GM18526 (cell line): ENCODE data around the gene TPM1.

Source experiments
- POLR2A ChIP-seq: IDR thresholded peaks from 3 replicates; pipeline ENCODE4 v1.6.1; 2011; ENCODE audit not compliant: insufficient read length; ENCODE audit errors: extremely low read depth

Gene TPM1

DNA sequence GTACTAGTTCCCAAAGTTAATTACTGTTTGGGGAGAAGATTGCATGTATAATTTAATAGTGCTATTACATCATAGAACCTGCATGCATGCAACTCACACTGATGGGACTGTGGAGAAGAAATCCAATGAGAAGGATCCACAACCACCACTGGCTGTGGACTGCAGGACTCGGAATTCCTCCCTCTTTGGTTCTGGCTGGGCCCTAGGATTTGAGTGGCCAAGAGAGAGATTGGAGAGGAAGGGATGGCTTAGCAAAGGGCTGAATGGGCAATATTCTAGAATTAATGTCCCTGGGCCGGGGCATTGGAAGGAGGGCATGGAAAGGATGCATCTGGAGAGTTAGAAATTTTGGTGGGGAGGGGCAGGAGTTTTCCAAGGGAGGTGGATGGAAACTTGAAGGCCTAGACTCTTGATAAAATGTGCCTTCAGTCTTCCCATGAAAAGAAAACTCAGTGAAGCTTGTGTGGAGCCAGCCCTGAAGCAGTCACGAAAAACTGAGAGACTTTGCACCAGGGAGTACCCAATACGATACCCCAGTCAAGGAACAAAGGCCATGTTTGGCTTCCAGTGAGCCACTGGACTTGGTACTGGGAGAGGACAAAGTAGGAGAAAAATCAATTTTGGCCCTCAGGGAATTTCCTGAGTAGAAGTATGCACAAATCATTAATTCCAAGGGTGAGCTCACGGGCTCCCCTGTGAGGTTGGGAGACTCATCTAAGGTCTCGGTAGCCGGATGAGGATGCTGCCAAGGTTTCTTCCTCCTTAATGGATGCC lies 31.4 kb upstream of the TPM1 start:
- TF ChIP-seq POLR2A, result no peak

GRCh38 chr15:63012444-63012843 lies 30.1 kb upstream of the TPM1 start:
- no peak for TF ChIP-seq POLR2A

GRCh38 chr15:63013052-63013808 lies 29.3 kb upstream of the TPM1 start:
- no peak for TF ChIP-seq POLR2A

DNA sequence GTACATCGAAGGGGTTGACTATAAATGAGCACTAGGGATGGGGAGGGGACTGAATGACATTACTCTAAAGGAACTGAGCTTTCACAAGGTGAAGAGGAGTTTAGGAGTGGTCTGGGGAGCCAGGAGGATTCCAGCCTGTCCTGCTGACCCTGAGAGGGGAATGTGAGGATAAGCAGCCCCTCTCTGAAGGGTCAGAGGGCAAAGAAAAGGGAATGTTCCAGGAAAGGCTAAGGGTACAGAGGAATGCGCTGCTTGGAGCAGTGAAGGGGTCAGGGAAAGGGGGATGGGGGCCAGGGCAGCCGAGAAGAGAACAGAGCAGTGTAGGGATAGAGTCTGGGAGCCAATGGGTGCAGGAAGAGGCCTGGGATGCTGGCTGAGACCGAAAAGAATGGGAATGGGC lies 28.0 kb upstream of the TPM1 start:
- TF ChIP-seq POLR2A, result no peak

DNA sequence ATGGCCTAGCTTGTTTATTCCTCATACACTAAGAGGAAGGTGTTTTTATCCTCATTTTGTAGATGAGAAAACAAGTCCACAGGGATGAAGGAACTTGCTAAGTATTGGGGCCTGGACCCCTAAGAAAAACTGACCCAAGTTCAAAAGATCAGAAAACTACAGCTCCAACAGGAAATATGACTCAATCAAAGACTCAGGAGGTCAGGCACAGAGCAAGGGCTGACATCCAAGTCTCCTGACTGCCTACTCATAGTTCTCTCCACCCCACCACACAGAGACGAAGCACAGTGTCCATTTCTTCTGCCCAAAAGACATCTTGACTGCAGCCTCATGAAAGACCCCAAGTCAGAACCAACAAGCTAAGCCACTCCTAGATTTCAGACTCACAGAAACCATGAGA lies 26.9 kb upstream of the TPM1 start:
- TF ChIP-seq POLR2A, result no peak

- no peak for TF ChIP-seq POLR2A
Measured at GRCh38 chr15:63016234-63016633, 26.3 kb upstream of the TPM1 start.

GRCh38 chr15:63018639-63019038 lies 23.9 kb upstream of the TPM1 start:
- no peak for TF ChIP-seq POLR2A

DNA sequence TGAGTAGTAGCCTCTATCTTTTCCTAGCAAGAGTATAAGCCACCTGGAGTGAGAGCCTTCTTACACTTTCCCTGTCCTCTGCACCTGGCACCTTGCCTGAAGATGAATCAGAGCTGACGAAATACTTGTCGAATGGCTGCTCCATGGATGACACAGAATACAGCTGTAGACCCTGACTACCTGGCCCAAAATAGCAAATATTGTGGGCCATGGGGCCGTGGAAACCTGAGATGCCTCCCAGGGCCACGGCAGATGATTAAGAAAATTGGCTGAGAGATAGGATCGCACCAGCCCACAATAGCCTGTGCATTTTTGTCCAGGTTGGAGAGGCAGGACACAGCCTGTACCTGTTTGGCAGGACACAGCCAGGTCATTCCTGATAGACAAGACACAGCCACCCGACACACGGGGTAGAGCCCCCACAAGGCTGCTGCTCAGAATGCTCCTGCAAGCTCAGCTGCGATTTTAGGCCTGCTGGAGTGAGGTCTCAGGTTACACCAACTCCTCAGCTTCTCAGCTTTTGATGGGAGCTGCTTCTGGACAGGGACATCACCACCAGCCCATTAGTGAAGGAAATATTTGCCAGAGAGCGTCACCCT lies 22.9 kb upstream of the TPM1 start:
- TF ChIP-seq POLR2A, result no peak

DNA sequence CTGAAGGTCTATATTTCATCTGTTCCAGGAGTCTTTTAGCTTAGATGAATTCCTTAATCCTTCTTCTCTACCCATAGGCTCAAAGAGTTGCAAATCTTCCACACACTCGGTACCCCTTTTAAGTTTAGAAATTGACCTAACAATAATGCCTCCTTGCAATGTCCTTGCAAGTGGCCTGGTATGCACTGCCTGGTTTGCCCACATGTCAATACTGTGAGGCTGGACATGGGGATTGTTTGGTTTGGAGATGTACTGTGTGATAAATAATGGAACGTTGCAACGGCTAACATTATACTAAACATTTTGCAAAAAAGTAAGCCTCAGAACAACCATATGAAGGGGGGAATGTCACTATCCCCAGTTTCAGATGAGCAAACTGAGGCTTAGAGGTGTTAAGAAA lies 22.4 kb upstream of the TPM1 start:
- TF ChIP-seq POLR2A, result no peak

DNA sequence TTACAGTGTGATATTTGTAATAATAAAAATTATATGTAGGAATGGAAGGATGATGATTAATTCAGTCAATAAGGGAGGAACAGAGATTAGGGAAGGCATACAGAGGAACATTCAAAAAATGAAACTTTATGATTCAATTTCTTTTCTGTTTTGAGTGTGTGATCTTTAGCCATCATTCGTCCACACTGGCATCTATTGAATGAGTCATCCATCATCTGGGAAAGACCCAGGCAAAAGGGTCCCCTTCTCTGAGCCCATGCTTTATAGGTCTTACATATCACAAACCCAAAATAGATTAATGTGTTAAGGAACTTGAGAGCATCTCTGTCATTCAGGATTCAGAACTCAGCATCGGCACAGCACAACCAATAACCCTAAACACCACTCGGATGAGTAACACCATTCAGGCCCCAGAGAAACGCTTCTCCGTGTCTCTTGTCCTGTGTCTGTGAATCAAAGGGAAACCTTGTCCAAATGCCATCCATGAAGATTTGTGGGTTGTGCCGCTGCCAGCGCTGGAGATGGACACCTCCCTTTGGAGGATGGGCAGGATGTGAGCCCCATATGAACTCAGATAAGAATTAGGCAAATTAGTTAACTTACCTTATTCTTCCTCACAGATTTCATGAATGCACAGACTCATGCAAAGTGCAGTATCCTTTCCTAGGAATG lies 21.7 kb upstream of the TPM1 start:
- TF ChIP-seq POLR2A, result no peak

- no peak for TF ChIP-seq POLR2A
Measured at GRCh38 chr15:63022181-63022580, 20.4 kb upstream of the TPM1 start.

DNA sequence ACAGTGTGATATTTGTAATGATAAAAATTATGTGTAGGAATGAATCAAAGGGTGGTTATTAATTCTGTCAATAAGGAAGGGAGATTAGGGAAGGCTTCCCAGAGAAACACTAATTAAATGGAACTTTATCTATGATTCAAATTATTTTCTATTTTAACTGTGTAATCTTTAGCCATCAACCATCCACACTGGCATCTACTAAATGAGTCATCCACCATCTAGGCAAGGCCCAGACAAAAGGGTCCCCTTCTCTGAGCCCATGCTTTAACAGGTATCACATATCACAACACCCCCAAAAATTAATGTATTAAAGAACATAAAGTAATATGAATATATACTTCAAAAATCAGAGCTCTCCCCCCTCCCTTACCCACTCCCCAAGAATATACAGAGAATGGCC lies 19.9 kb upstream of the TPM1 start:
- TF ChIP-seq POLR2A, result no peak

- no peak for TF ChIP-seq POLR2A
Measured at GRCh38 chr15:63023351-63023945, 19.1 kb upstream of the TPM1 start.

DNA sequence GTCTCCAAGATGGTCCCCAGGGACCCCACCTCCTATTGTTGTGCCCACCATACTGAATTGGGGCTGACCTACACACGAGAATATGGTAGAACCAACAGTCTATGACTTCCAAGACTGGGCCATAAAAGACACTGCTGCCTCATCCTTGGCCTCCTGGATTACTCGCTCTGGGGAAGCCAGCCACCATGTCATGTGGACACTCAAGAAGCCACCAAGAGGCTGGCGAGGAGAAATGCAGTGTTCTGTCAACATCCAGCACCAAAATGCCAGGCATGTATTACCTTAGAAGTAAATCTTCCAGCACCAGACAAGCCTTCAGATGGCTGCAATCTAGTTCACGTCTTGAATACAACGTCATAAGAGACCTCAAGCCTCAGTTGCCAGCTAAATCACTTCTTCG lies 17.1 kb upstream of the TPM1 start:
- TF ChIP-seq POLR2A, result no peak

DNA sequence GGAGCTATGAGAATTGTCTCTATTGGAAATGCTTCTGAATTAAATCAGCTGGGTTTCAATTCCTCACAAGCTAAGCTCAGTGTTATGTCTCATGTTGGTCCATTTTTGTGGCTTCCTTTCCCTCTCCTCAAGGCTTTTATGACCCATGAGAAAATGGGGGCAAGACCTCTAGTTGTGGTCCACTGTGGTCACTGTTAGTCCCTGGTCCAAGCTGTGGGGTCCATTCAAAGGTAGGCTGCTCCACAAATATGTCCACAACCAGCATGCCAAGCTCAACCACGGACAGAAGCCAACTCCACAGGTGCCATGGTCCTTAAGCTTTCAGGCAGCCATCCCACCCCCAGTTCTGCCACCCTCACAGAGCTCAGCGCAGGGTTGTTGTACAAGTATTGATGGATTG lies 14.9 kb upstream of the TPM1 start:
- TF ChIP-seq POLR2A, result no peak
